Measurements from ENCODE around the gene THAP7.

DNA sequence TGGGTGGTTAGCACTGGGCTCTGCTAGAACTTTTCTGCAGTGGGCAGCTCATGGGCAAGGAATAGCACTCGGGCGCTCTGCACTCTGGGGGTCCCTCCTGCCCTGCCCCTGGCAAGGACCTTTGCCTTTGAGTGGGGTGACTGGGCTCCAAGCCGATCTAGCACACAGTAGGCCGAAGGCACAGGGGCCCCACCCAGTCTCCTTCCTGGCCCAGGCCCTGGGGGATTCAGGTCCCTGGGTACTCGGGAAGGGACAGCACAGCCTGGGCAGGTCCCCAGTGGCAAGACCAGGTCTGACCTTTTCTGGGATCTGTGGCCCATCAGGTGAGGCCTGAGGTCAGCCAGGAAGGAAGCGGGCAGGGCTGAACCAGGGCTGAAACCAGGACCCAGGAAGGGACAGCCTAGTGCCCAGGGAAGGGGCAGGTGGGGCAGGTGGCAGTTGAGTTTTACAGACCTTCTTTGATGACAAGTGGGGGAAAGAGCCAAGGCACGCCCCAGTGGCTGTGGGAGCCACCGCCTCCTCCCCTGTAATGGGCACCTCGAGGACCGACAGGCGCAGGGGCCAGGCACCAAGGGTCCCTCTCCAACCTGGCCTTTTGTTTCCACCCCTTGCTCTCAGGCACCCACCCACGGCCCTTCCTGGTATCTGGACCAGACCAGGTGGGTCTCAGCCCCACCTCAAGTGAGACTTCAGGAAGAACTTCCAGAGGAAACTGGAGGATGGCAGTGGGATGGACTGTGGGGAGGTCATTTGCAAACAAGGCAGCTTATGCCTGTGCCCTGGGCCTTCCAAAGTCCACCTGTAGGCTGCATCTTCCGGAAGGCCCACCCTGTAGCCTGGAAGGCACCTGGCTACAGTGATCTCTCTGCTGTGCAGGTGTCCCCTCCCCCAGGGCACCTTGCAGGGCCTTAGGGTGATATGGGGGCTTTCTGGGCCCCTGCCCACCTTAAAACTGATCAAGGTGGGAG lies 35.7 kb downstream of the THAP7 start:
- TF ChIP-seq POLR2A (IDR thresholded peaks at IDR 0.05) (no peak), EP300 (IDR thresholded peaks at IDR 0.05) (no peak)
- TF ChIP-seq, protein P1, sequence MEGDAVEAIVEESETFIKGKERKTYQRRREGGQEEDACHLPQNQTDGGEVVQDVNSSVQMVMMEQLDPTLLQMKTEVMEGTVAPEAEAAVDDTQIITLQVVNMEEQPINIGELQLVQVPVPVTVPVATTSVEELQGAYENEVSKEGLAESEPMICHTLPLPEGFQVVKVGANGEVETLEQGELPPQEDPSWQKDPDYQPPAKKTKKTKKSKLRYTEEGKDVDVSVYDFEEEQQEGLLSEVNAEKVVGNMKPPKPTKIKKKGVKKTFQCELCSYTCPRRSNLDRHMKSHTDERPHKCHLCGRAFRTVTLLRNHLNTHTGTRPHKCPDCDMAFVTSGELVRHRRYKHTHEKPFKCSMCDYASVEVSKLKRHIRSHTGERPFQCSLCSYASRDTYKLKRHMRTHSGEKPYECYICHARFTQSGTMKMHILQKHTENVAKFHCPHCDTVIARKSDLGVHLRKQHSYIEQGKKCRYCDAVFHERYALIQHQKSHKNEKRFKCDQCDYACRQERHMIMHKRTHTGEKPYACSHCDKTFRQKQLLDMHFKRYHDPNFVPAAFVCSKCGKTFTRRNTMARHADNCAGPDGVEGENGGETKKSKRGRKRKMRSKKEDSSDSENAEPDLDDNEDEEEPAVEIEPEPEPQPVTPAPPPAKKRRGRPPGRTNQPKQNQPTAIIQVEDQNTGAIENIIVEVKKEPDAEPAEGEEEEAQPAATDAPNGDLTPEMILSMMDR (IDR thresholded peaks at IDR 0.05), result no peak
